HPDE6-E6E7 (cell line): Measurements from ENCODE around the gene LNPEP.
"Not testable (repeated sequence)": the region's sequence is repeated elsewhere in the genome, so short reads cannot be mapped to it uniquely, and the experiment has no call there.

Experiments
- DNase-seq: peaks from one replicate; pipeline ENCODE4 v3.0.0; 2011; ENCODE audit warnings: missing footprints; ENCODE audit errors: extremely low spot score

LNPEP gene

GRCh38 chr5:97062046-97062445, 126.2 kb downstream of the LNPEP start:
- DNase-seq = no peak

- no peak for DNase-seq
These were observed 127.4 kb downstream of the LNPEP start for GRCh38 chr5:97063251-97063650.

- no peak for DNase-seq
These were observed 129.6 kb downstream of the LNPEP start for GRCh38 chr5:97065475-97065874.

GRCh38 chr5:97067296-97067850, 131.5 kb downstream of the LNPEP start:
- no peak for DNase-seq

- DNase-seq = no peak
These were observed 134.4 kb downstream of the LNPEP start for GRCh38 chr5:97070234-97070633.

- DNase-seq = no peak
These were observed 135.2 kb downstream of the LNPEP start for GRCh38 chr5:97071101-97071500.

- DNase-seq = no peak
These were observed 136.1 kb downstream of the LNPEP start for GRCh38 chr5:97071993-97072392.

- DNase-seq = no peak
These were observed 136.8 kb downstream of the LNPEP start for GRCh38 chr5:97072696-97073095.

- no peak for DNase-seq
These were observed 137.5 kb downstream of the LNPEP start for GRCh38 chr5:97073420-97073819.

GRCh38 chr5:97074859-97075489, 139.1 kb downstream of the LNPEP start:
- DNase-seq = no peak

GRCh38 chr5:97075649-97076048, 139.8 kb downstream of the LNPEP start:
- no peak for DNase-seq

GRCh38 chr5:97076098-97076497, 140.2 kb downstream of the LNPEP start:
- DNase-seq = no peak

- DNase-seq = no peak
These were observed 141.4 kb downstream of the LNPEP start for GRCh38 chr5:97077246-97077645.

- DNase-seq = no peak
These were observed 143.3 kb downstream of the LNPEP start for GRCh38 chr5:97078958-97079743.

GRCh38 chr5:97084782-97085458, 149.0 kb downstream of the LNPEP start:
- DNase-seq = not testable (repeated sequence)

GRCh38 chr5:97085459-97086181, 149.7 kb downstream of the LNPEP start:
- no peak for DNase-seq
